GM21529 (cell line): ENCODE data around the gene LYST.

Experiments
- ATAC-seq: cut with Tn5 transposase; IDR thresholded peaks from one replicate; pipeline ENCODE4 v1.9.1; 2021; ENCODE audit not compliant: unreplicated experiment

The LYST gene

DNA sequence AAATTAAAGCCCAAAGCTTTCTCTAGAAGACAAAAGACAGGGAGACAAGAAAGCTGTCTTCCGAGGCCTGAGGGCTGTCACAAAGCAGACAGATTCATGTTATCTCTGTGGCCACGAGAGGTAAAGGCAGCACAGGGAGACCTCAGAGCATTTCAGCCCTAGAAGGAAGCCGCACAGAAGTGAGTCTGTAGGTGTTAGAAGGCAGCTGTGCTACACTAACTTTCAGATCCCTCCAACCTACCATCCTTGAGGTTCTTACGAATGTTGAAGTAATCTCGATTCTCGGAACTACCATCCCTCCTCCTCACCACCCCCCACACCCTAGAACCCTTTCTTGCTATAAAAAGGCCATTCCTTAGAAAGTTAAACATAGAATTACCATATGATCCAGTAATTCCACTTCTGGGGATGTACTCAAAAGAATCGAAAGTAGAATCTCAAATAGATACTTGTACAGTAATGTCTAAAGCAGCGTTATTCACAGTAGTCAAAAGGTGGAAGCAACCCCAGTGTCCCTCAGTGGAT lies 21.5 kb upstream of the LYST start:
- peak; percentile 86 for ATAC-seq

DNA sequence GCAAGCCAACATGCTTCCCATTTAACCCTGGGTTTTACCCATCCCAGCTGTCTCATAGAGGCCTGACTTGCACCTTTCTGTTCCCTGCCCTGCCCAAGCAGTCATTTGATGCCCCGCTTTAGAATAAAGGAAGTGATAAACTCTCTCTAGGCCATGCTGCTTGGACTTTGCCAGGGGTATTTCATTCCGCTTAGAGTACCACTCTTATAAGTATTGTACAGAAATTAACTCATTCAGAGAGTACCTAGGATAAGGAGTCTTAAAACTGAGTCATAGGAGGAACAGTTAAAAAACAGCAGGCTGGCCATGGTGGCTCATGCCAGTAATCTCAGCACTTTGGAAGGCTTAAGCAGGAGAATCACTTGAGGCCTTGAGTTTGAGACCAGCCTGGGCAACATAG lies 21.0 kb upstream of the LYST start:
- no peak for ATAC-seq

DNA sequence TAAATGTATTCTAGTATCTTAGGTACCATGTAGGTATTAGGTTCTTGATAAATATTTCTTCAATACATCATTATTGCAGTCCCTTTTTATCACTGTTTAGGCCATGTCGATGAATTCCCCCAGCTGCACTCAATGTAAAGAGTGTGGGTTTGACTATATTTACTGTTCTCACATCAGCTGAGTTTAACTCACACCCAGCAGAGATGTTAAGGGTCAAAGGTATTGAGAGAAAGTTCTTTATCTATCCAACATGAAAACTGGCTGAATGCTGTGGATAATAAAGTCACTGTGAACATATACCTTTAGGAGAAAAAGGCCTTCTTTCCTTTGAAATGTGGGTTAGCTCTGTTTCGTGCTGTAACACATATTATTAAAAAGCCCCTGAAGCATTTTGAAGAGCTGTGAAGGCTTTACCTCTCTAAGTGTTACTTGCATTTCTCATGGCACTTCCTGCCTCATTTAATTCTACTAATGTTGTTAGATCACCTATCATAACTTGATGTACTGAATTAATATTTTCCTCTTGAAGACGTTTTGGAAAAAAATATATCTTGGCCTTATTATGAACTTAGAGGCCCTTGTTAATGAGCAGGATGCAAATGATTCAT lies 19.1 kb upstream of the LYST start:
- ATAC-seq = no peak

DNA sequence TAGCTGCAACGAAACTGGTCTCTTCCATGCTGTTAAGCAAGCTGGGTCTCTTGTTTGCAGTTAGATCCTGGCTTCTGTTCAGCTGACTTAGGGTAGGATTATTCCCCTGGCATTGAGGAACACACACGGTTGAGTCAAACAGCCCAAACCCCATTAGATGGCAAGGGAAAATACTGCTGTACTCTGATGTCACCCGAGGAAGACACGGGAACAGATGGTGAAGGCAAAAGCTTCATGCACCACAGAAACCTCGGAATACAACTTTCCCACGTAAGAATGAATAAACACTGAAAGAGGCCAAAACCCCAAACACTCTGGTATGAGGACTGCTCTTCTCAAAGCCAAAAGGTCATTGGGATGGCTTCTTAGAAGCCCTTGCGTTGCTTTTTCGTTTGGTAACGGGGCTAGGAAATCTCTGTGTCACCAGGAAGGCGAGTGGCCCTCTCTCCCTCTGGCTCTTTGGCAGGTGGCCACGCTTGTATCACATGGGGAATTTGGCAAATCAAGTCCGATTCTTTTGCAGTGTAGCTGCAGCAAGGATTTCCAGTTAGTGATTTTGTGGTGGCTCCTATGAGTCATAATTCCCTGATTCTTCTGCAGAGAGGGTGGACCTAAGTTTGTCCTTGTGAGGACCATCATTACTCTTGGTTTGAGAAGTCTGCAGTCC lies 16.7 kb upstream of the LYST start:
- ATAC-seq = peak; percentile 30

DNA sequence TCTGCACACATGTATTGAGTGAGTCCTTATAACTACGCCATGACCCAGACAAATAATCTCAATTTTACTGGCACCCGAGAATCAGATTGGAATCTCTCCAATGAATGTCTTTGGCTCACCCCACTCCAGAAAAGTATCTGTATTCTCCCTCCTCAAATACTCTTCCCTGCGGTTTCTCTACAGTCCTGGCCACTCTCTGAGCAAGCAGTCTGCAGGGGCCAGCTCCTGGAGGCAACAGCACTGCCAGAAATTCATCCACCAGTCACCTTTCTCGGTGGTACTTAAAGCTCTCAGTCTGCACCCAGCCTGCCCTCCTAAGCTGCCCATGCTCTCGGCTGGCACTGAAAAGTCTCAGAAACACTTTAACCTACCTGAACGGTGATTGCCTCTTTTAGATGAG lies 16.1 kb upstream of the LYST start:
- ATAC-seq = no peak

DNA sequence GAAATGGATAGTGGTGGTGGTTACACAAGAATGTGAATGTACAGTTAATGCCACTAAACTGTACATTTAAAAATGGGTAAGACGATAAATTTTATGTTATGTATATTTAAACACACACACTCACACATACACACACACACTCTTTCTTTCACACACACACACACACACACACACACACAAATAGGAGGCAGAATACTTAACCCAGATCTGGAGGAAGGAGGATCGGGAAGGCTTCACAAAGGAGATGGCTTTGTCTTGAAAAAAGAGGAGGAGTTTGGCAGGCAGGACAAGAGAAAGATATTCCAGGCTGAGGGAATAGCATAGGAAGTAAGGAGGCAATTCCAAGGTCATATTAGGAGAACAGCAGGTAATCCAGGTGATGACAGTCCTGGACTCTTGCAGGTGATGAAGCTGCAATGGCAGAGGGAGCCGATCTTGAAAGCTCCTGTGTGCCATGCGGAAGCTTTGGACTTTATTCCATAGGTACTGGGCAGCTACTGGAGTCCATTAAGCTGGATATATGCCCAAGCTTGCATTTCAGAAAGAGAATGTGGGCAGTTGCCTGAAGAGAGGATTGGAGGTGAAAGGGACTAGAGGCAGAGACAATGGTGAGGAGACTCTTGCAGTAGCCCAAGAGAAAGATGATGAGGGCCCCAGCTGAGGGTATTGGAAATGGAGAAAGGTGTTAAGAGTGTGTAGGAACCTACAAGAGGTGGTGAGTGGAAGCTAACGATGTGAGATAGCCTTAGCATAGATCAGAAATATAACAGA lies 15.4 kb upstream of the LYST start:
- no peak for ATAC-seq

DNA sequence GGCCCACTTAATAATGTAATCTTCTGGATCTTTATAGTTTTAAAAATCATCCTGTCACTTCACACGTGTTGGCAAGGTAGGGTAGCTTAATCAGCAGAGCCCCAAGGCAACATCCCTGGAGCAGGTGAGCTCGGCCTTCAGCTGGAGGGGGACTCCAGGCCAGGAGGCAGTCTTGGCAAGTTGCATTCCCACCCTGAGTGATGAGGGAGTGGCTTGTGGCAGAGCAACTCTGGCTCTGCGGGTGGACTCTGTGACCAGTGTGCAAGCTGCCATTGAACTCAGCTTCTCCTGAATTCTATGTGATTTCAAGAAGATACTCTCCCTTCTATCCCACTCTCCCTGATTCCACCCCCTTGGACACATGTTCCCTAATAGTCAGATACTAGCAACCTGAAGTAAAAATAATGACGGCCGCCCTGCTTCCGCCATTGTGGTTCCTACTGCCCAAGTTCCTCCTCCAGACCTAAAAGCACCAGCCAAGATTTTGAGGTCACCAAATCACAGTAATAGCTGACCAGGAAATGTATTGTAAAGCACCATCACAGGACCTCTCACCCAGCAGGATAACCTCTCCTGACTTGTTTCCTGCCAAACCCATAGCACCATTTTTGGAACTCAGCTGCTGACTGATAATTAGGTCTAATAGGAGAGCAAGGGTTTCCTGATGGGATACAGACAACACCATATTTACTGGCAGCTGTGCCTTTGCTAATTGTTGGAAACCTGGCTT lies 11.5 kb upstream of the LYST start:
- no peak for ATAC-seq

DNA sequence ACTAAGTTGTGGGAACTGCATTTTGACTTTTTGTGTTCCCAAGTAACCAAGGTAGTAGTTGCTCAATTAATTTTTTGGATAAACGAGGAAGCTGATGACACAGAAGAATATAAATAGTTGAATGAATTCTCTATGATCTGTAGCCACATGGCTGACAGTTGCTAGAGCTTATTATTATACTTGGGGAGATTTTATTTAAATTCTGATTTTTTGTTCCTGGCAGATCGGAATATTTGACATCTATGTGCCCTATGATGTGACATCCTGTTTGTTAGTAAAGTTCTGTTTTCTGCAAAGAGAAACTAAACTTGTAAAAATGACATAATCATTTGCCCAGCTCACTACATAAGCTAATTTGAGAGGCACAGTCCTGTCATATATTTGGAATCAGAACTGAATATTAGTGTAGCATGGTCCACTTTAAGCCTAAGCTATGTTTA lies 9.7 kb upstream of the LYST start:
- no peak for ATAC-seq

DNA sequence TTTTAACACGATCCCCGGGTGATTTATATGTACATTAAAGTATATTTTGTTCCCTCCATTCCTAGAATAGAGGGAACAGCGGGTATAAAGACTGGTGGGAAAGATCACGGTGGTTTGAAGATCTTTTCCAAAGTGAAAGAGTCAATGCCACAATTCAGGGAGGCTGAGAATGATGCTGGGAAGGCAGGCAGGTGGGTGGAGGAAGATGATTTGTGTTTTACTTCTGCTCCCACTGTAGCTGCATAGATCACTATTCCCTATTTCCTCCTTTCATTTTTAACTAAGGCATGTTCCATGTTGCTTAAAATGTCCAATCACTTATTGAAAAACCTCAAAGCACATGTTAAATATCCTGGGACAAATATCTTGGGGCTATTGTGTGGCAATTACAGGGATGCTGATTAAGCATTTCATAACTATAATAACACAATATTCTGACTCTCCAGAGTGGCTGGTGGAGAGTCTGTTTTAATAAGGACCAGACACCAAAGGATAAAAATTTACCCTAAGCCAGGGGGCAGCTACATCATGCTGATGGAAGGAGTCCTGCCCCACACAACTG lies 8.4 kb upstream of the LYST start:
- no peak for ATAC-seq

DNA sequence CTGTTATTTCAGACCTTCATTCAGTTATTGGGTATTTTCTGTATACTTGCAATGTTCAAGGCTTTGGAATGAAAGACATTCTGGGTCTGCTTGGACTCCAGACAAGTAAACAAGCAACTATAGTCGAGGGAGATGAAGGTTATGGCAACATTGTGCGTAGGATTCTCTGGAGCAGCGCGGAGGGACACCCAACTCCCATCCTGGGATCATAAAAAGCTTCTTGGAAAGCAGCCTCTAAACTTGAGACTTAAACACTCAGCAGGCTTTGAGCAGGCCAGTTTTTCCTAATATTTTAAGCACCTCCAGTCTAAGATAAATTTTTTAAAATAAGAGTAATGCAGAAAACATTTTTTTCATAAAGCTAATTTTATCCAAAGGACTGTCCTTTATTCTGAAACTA lies 7.6 kb upstream of the LYST start:
- no peak for ATAC-seq

DNA sequence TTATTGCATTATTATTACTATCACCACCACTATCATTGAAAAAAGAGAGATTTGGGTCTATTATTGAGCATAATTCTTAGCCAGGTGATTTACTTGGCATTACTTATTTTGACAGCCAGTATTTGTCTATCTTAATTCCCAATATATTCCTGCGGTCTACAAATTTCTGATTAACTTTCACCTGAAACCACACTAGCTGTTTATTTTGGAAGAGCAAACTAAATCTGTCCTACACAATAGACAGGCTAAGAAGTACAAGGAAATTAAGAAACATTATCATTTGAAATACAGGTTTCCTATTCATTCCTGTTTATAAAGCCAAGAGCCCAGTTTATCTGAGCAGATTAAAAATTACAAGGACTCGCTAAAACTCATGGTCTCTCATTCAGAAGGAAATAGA lies 6.9 kb upstream of the LYST start:
- ATAC-seq = no peak

DNA sequence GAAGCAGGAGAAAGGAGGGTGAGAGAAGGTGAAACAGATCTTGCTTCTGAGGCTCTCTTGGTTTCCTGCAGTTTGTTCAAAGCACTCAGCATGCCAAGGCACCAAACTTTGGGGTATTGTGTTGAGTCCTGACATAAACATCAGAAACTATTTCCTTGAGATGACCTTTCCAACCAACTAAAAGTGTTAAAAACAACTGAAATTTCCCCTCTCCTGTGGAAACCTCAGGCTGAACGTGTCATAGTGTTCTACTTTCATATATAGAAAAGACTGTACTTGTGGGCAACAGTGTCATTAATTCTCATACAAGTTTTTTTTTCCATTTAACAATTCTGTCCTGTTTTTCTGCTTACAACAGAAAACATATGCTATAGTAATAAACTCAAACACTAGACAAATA lies 6.3 kb upstream of the LYST start:
- no peak for ATAC-seq

DNA sequence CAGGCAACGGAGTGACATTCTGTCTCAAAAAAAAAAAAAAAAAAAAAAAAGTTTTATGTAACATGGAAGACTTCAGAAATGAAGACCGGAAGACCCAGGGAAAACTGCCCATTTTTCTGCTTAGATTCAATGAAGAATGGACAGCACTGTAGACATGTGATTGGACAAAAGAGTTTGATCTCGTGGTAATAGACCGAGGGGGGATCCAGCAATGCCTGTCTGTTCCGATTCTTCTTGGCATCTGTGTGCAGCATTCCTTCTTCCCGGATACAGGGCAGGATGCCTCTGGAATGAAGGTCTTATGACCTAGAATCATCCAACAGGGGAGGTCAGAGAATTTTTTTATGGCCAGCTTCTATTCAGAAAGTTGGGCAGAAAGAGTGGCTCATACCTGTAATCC lies 5.6 kb upstream of the LYST start:
- no peak for ATAC-seq

DNA sequence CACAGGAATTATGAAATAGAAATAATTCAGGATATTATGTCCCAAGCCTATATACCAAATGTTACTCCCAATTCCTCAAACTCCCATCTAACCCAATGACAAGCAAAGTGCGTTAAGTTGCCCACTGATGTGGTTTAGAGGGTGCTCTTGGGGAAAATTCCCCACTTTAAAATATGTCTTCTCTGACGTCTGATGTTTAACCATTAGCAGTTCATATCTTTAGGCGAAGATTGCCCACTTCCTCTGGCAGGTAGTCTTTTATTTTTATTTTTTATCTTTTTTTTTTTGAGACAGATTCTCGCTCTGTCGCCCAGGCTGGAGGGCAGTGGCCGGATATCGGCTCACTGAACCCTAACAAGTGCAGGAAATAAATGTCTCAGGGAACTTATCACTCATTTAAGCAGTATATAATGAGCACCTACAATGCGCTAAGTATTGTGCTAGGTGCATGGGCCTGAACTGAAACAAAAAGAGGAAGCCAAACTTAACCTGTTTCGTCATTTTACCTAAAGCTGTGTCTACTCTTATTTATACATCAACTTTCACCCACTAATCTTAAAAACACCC lies 1.3 kb upstream of the LYST start:
- peak; percentile 32 for ATAC-seq

DNA sequence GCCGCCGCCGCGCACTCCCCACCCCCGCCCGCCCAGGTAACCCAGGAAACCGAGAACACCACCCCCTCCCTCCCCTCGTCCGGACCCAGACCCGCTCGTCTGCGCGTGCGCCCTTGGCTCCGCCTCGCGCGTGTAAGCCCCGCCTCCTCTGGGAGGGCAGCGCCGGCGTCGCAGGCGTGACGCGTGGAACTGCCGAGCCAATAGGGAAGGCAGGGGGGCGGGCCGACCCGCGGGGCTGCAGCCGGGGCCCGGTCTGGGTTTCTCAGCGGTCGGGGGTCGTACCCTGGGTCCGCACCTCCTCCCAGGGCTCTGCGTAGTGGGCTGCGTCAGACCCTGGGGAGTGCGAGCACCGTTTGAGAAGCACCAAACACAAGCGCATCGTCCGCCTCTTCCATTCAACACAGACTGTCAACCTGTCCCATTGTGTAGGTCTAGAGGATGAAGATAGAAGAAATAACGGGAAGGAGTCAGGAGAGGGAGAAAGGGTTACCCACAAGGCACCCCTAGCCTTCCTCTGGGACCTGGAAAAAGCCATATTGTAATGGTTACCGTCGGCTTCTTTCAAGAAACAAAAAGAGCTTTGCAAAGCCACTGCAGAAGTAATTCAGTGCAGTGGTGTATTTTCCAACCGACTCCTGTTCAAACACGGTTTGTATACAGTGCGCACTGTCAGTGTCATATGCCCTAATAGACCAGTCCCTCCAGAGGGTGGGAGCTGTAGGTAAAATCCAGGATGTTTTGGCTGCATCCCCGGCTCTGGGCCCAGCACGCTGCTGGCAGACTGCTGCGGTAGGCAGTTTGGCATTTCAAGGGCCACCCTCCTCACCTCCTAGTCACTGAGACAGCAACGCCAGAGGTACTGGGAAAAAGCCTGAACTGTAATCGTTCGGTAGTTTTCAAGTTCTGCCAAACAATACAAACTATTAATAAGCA lies 473 bp upstream of the LYST start:
- peak; percentile 69 for ATAC-seq

DNA sequence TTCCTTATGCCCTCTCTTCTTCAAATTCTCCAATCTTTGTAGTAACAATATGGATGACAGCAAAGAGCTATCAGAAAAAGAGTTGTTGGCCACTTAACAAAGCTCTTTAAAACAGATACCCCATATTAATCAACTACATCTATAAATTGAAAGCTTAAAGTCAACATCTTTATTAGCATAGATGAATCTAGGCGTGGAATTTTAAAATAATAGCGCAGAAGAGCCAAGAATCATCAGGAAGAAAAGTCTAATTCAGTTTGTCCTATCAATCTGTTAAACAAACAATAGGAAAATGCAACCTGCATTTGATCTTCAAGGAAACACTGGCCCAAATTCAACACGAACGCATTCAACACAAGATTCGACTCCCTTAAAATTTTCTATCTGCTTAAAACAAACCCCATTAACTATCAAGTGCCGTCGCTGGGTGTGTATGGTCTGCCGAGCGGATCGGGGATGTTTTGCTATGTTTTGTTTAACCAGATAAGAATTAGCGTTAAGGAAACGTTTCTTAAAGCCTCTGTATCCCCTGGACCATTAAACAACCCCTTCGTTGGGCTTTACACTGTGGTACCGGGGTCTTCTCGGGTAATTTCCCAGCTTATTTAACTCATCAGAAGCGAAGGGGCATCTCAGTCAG lies 1.0 kb downstream of the LYST start:
- ATAC-seq = peak; percentile 1

DNA sequence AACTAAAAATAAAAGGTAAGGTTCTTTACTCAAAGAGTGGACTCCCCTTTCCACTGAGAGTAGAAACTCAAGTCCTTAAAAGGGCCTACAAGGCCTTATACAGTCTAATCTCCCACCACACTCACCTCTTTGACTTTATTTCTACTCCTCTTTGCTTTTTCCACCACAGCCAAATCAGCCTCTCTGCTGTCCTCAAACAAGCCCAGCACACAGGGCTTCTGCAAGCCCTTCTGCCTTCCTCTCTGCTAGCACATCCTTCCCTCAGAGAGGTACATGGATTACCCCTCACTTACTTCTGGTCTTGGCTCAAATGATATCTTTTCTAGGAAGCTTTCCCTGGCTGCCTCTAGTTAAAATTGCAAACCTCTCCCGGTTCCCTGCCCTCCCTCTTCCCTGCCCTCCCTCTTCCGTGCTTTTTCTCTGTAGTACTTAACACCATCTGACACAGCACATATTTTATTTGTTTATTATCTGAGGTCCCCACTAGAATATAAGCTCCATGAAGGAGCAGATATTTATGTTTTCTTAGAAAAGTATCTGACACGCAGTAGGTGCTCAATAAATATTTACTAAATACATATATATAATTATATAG lies 1.7 kb downstream of the LYST start:
- ATAC-seq = no peak

DNA sequence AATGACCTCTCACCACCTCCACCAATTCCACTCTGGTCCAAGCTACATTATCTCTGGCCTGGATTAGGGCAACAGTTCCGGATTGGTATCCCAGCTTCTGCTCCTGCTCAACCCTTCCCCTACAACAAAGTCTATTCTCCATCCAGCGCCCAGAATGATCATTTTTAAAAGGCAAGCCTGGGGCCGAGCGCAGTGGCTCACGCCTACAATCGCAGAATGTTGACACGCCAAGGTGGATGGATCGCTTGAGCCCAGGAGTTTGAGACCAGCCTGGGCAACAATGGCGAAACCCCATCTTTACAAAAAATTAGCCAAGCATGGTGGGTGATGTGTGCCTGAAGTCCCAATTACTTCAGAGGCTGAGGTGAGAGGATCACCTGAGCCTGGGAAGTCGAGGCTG lies 2.2 kb downstream of the LYST start:
- ATAC-seq = no peak

DNA sequence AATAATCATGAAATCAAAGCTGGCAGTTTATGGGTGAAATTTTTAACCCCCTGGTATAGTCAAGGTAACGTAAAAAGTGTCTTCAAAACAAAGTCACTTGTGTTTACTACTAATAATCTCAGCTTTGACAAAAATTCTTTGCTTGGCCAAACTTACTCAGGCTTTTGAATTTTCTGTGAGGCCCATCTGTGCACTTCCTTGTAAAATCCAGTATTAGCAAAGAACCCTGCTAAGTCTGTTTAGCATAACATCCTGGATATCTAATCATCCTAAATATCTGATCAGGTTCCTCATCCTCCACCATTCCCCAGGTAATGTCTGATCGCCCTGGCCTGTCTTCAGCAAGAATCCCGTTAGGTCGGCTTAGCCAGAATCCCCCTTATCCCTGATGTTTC lies 3.0 kb downstream of the LYST start:
- ATAC-seq = no peak
